ENCODE results near the gene MARCHF10.
"Not testable (repeated sequence)": the region's sequence is repeated elsewhere in the genome, so short reads cannot be mapped to it uniquely, and the experiment has no call there.

The MARCHF10 gene

GRCh38 chr17:62785983-62786382 lies 22.1 kb downstream of the MARCHF10 start:
- DNase-seq = not testable (repeated sequence)

GRCh38 chr17:62782730-62783270 lies 25.3 kb downstream of the MARCHF10 start:
- no peak for DNase-seq

- no peak for DNase-seq
Observed at GRCh38 chr17:62781831-62782251, 26.3 kb downstream of the MARCHF10 start.

GRCh38 chr17:62781356-62781755 lies 26.8 kb downstream of the MARCHF10 start:
- DNase-seq = no peak

- DNase-seq = no peak
Observed at GRCh38 chr17:62780951-62781350, 27.2 kb downstream of the MARCHF10 start.

GRCh38 chr17:62780269-62780668 lies 27.8 kb downstream of the MARCHF10 start:
- DNase-seq = no peak

- DNase-seq = no peak
Observed at GRCh38 chr17:62778990-62779681, 29.0 kb downstream of the MARCHF10 start.

- no peak for DNase-seq
Observed at GRCh38 chr17:62775876-62776275, 32.2 kb downstream of the MARCHF10 start.

GRCh38 chr17:62774338-62774737 lies 33.8 kb downstream of the MARCHF10 start:
- no peak for DNase-seq

GRCh38 chr17:62767997-62768396 lies 40.1 kb downstream of the MARCHF10 start:
- DNase-seq = no peak

GRCh38 chr17:62765351-62765750 lies 42.8 kb downstream of the MARCHF10 start:
- no peak for DNase-seq

GRCh38 chr17:62763891-62764600 lies 44.1 kb downstream of the MARCHF10 start:
- no peak for DNase-seq

GRCh38 chr17:62761884-62762283 lies 46.2 kb downstream of the MARCHF10 start:
- DNase-seq = no peak

- no peak for DNase-seq
Observed at GRCh38 chr17:62760945-62761267, 47.2 kb downstream of the MARCHF10 start.

GRCh38 chr17:62760059-62760944 lies 47.8 kb downstream of the MARCHF10 start:
- DNase-seq = no peak

GRCh38 chr17:62757500-62757951 lies 50.6 kb downstream of the MARCHF10 start:
- DNase-seq = no peak

- no peak for DNase-seq
Observed at GRCh38 chr17:62756198-62756597, 51.9 kb downstream of the MARCHF10 start.

GRCh38 chr17:62755141-62755851 lies 52.8 kb downstream of the MARCHF10 start:
- DNase-seq = no peak

GRCh38 chr17:62754631-62755030 lies 53.5 kb downstream of the MARCHF10 start:
- DNase-seq = no peak

- DNase-seq = no peak
Observed at GRCh38 chr17:62753562-62753961, 54.6 kb downstream of the MARCHF10 start.

- no peak for DNase-seq
Observed at GRCh38 chr17:62751060-62751691, 56.9 kb downstream of the MARCHF10 start.

GRCh38 chr17:62750631-62751051 lies 57.5 kb downstream of the MARCHF10 start:
- no peak for DNase-seq
